Right lung (tissue), 10 donors: ENCODE measurements around the gene NCF2. TPM values are rescaled to one million over a fixed set of nuclear protein-coding genes. Genes with fewer than 3 reads are reported as not detected.
"Not testable (repeated sequence)": the region's sequence is repeated elsewhere in the genome, so short reads cannot be mapped to it uniquely, and the experiment has no call there.

Experiments used
- DNase-seq, 2 donors: peaks; one replicate each; pipeline ENCODE4 v3.0.0-alpha.2; 2013
- long read RNA-seq, 8 donors: transcript quantifications; one replicate each; lab custom pipeline, GENCODE V29; 2026
- polyA plus RNA-seq, 5 donors: library from polyadenylated mRNA; unstranded; fragments of 120-200 nt; gene quantifications; one replicate each; pipeline versions ENCODE4 v1.2.1 to v1.2.3, GENCODE V29; 2013; ENCODE audit warnings: inconsistent platforms in 1 of 5, low replicate concordance in 1 of 5; ENCODE audit not compliant: insufficient read length in 5 of 5, insufficient read depth in 1 of 5

NCF2 gene, protein sequence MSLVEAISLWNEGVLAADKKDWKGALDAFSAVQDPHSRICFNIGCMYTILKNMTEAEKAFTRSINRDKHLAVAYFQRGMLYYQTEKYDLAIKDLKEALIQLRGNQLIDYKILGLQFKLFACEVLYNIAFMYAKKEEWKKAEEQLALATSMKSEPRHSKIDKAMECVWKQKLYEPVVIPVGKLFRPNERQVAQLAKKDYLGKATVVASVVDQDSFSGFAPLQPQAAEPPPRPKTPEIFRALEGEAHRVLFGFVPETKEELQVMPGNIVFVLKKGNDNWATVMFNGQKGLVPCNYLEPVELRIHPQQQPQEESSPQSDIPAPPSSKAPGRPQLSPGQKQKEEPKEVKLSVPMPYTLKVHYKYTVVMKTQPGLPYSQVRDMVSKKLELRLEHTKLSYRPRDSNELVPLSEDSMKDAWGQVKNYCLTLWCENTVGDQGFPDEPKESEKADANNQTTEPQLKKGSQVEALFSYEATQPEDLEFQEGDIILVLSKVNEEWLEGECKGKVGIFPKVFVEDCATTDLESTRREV
- polyA plus RNA-seq: 1 to 10 TPM; 5.4 to 7.1 (median 6.7) TPM
- long read RNA-seq, donor 1, partial matches to known transcripts: 0 of 1 reads
- long read RNA-seq, donor 1, other reads (novel, unspliced or antisense): 0 of 1 reads
- long read RNA-seq, donor 2: 0 reads
- long read RNA-seq, donor 3: 0 reads
- long read RNA-seq, donor 4: 0 reads
- long read RNA-seq, donor 5, partial matches to known transcripts: 0 of 1 reads
- long read RNA-seq, donor 5, other reads (novel, unspliced or antisense): 0 of 1 reads
- long read RNA-seq, donor 6: 0 reads
- long read RNA-seq, donor 7: 0 reads
- long read RNA-seq, donor 8, partial matches to known transcripts: 0 of 2 reads
- long read RNA-seq, donor 8, other reads (novel, unspliced or antisense): 0 of 2 reads

DNA sequence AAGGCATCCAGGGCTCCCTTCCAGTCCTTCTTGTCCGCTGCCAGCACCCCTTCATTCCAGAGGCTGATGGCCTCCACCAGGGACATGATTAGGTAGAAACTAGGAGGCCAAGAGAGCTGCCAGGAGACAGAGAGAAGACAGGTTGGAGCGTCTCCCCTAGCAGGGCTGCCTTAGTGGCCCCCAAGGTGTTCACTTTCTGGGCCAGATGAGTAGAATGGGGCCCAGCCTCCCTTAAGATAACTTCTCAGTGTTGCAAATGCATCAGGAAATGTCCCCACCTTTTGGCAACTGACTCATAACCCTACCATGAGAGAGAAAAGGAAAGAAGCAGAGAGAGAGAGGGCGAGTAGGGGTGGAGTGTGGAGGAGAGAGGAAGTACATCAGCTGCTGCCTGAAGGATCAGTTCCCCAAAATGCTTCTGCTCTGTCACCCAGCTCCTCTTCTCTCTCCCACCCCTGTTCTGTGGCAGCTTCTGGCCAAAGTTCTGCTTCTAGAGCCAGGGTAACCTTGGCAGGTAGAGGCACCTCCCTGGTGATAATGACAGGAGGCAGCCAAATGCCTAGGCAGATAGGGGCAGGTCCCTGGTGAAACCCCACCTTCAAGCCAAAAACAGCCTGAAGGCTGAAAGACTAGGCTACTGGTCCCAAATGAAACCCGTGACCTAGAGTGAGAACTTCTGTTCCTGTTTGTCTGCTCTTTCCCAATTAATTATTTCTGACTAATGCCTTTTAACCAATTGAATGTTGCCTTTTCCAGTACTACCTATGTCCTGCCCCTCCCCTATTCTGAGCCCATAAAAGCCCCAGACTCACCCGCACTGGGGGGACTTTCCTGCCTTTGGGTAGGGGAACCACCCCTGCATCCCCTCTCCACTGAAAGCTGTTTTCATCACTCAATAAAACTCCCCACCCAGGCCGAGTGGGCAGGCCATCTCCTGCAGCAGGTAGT, at the start of gene NCF2:
TSS of gene NCF2 (minus strand) at position 216 of the 948 bp plus-strand sequence. CDS start at position 86, 130 bp downstream.
- DNase-seq: no peak

DNA sequence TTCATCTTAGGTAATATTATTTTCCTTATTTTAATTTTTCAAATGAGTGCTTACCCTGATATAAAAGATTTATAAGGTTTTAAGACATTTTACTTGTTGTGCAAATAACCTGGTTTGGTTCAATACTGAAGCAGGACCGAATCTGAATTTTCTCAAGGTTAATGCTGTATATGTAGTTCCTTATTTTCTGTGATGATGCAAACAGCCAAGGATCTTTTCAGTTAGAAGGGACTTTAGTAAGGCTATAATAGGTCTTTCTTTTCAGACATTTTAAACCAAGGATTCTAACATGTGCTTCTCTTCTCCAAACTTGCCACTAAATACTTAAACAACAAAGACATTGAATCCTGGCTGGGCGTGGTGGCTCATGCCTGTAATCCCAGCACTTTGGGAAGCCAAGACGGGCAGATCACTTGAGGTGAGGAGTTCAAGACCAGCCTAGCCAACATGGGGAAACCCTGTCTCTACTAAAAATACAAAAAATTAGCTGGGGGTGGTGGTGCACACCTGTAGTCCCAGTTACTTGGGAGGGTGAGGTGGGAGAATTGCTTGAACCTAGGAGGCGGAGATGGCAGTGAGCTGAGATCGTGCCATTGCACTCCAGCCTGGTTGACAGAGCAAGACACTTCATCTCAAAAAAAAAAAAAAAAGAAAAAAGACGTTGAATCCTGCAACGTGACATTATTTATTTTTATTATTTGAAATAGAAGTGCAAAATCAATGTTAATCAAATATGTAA, 48.6 kb upstream of the NCF2 start:
- no peak for DNase-seq

DNA sequence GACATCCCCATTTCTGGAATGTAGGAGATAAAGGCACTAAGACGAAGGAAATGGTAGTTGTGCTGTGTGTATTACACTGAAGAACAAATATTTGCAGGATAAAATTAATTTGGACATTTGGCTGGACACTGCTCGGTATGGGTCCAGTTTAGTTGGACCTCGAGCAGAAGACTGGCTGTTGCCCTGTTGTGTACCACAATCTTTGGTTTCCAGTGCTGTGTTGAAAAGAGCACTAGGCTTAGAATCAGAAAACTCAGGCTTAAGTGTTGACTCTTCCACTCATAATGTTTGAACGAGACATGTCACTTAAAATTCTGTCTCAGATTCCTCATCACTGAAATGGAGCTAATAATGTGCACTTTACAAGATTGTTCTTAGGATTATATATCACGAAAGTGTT, 46.5 kb upstream of the NCF2 start:
- DNase-seq: no peak

DNA sequence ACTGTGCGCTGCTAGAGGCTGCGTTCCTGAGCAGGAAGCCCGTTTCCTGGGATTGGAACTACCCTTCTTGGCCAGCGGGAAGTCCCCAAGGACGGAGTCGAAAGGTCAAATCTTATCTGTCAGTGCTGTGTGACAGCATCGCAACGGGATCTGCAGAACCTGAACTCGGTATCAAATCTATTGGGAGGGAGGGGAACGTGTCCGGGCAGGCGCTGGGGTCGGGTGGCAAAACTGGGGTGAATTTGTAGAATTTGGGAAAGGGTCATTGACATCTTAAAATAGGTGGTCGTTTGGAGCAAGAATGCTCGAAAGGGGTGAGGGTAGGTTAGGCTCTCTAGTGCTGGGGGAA, 46.0 kb upstream of the NCF2 start:
- DNase-seq: no peak

DNA sequence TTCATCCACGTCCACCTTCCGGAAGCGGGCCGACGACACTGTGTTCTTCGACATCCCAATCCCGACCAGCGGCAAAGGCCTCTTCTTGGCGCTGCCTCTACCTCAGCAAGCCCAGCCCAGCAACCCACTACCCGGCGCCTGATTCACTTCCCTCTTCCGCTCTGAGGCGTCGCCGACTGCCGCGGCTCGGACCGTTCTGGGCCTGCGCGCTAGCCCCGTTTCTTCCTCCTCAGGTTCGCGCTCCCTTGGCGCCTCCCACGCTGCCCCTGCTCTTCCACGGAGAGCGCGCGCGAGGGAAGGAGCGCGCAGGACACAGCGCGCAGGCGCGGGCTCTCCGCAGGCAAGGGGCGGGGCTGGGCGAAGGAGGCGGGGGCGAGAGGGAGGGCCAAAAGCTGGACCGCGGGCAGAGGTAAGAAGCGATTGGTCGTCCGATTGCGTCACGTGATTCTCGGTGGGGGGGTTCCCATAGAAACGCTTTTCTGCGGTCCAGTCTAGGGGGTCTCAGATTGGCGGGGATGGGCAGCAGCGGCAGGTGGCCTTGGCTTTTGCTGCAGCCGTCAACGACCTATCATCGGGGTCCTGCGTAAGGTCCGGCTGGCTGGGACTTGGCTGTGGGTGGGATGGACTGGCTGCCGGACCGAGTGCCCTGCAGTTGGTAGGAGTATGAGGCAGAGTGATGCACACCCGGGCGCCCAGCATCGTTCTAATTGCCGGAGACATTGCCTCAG, 45.5 kb upstream of the NCF2 start, which contains the start of gene ARPC5:
TSS of gene ARPC5 (minus strand) at position 178 of the 728 bp plus-strand sequence. CDS start at position 54, 124 bp downstream.
- peak; percentile 97 to 98 for DNase-seq

DNA sequence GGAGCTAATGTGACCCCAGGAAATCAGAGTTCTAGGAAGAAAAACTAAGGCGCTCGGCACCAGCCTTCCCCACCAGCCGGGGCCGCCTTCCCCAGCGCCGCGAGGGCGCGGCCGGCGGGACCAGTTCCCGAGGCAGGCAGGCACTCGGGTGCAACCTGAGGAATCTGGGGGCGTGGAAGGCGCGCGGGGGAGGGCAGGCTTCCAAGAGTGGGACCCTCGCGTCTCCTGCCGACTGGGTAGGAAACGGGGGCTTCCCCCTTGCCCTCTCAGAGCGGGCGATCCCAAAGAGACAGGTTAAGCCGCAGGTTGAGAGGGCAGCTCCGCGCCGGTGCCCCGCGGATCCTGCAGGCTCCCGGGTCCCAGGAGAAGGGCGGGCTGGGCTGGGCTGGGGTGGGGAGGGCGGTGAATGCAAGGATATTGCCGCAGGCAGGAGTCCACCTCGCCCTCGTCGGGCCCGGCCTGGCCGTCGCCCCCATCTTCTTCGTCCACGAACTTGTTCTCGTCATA, 44.9 kb upstream of the NCF2 start:
- no peak for DNase-seq

DNA sequence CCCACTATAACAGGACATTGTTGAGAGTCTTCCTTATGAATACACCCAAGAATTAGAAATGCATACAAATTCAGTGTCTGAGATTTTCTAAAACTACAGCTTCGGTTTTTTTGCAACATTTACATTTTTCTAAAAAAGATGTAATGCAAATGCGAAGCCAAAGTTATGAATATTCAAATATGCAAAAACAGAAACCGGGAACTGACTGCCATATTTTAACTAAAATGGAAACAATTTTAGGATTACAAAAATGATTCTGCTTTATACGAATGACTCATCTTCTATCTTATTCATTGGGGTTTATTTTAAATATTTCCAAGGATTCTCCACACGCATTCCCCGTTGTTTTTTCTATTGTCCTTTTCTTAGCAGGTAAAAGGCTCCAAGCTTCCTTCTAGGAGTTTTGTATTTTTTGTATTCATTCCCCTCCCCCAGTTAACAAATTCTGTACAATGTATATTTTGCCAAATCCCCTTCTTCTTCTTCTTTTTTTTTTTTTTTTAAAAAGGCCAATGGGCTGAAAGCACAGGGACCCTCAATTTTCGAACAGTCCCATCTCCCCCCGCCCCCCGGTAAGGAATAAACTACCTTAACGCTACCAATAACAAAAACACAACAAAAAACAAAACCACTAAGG, 44.3 kb upstream of the NCF2 start:
- DNase-seq: no peak

DNA sequence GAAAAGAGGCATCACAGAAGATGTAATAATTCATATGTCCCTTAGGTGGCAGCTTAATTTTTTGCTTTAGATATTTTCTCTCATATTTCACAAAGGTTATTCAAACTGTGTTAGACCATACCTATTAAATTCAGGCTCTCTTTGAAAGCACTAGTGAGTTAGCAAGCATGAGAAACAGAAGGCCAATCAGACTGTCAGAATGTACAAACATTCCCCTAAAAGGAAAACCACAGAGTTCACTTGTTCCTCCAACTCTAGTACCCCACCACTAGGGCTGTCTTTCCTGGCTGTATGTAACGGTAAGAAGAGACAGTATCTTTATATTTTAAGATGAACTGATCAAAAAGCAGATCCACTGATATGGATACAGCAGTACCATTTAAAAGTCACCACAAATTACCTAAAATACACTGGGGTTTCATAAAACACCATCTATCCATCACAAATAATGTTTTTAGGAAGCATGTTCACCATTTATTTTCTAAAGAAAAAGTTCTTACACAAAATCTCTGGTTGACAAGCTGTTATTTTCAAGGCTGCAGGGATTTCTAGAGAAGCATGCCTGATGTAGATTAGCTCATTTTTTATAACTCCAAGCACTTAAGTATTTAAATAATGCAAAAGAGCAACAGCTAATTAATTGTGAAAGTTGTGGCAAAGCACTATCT, 43.6 kb upstream of the NCF2 start:
- no peak for DNase-seq

DNA sequence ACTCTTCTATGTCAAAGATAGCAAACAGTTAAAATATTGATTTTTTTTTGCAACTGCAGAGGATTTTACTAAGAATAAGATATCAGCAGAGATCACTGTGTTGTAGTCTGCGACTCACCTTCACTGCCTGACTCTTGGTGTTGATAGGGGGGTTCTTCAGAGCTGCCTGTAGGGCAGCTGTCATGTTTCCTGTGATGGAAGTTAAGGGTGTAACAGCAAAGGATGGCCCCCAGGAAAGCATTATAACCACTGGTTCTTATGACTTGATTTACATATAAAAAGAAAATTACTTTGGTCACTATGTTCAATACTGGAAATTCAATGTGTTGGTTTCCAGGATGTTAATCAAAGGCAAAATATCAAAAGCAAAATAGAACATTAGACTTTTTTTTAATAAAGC, 42.7 kb upstream of the NCF2 start:
- no peak for DNase-seq

DNA sequence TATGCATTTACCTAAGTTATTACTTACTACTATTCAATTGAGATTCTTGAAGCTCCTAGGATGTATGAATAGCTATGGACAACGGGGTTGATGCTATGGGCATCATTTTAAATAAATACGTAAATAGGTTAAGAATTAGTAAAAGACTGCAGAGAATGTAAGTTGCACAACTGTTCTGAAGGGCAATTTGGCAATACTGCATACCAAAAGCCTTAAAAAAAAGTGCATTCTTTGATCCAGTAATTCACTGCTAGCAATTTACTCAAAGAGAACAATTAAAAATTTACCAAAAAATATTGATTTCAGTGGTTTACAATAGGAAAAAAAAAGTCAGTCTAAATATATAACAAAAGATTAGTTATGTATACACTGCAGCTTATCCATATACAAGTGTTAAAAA, 41.9 kb upstream of the NCF2 start:
- DNase-seq: no peak

DNA sequence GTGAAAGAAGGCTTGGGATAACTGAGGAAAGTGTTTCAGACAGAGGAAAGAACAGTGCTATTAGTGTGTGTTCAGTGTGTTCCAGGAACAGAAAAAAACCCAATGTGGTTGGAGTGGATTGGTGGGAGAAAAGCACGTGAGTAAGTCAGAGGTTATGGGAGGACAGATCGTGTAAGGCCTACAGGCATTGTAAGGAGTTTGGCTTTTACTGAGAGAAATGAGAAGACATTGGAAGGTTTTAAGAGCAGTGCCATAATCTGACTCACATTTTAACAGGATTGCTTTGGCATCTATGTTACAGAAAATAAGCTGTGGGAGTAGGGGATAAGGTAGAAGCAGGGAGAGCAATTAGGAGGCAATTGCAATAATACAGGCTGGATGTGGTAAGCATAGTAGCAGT, 40.5 kb upstream of the NCF2 start:
- DNase-seq: no peak

DNA sequence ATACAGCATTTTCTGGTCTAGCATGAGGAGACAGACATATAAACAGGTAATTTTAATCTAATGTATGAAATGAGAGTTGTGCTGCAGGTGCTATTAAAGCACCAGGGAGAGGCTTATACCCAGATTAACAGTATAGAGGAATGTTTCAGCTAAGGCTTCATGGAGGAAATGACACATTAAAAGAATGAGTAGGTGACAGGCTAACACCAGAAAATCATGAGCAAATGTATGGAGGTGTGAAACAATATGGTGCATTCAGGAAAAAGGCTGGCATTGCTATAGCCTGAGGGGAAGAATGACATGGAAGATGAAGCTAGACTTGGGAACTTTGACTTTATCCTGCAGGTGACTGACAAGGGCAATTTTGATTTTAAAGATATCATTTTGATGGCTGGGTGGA, 38.3 kb upstream of the NCF2 start:
- no peak for DNase-seq

DNA sequence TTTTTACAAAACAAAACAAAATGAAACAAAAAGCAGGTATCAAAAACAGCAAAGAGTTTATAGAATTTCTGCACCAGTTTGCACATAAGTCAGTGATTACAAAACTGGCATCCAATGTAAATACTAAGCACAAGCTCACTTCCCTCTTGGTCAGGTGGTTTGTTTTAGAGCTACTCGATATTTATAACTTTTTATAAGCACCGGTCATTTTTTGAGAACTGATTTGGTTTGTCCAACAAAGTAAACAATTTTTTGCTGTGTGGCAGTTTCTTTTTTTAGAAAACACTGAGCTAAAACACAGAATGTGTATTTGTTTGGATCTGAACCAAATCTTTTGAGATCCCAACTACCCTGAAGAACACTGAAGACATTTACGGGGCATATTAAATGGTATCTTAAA, 36.0 kb upstream of the NCF2 start:
- DNase-seq: not testable (repeated sequence)

DNA sequence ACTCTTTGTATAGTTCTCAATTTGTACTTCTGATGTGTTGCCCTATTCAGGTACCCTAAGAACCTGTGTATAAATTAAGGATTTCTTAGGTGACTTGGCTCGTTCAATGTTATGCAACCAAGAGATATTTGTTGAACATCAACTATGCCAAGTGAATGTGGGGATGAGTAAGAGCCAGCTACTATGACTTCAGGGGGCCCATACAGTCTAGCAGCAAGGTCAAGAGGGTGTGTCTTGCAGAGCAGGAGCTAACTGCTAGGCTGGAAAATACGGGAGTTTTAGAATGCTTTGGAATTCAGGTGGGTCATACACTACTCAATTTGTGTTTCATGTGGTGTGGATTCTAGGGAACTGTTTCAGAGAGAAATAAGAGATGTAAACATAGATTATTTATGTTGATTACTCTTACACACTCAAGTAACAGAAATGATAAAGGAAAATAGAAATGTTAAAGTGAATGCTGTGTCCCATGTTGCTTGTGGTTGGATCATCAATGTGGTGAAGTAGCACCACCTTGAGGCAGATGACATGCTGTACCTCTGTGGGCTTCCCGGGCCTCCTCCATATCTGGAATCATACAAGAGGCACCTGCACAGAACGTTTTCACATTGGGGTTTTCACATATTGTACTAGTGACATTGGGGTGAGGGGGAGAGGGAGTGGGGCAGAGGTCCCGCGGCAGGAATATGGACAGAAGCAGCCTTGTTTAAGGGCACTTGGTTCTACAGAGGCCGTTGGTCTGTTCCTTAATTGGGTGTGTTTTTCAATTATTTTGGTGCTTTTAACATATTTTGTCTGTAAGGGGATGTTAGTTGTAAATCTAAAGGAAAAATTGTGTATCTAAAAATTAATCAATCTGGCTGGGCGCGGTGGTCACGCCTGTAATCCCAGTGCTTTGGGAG, 32.9 kb upstream of the NCF2 start:
- DNase-seq: no peak

DNA sequence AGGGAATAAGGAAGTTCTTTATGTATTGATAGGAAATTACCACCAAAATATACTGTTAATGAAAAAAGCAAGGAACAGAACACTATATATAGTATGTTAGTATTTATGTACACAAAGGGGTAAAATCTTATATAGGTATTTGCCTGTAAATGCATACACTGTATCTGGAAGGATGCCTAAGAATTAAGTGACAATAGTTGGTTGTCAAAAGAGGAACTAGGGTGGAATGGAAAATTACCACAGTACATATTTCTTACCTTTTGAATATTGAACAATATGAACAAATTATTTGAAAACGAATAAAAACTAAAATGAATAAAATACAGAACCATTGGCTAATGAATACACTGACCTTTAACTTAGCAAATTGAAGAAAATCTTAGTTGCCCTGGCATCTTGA, 31.8 kb upstream of the NCF2 start:
- DNase-seq: no peak

DNA sequence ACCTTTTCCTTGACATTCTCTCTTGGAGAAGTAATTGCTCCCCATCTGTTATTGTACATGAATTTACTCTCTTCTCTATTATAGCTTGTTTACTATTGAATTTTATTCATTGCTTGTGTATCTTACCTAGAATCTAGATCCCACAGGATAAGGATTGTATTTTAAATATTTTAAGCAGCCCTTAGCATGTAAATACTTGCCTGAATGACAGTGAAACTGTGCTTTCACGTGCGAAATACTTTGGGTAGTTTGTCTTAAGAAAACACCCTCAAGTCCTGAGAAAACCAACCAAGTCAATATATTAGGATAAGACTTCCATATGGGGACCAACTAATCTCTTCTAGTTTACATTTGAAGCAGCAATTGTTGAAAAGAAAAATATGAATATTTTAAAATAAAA, 30.1 kb upstream of the NCF2 start:
- DNase-seq: no peak

DNA sequence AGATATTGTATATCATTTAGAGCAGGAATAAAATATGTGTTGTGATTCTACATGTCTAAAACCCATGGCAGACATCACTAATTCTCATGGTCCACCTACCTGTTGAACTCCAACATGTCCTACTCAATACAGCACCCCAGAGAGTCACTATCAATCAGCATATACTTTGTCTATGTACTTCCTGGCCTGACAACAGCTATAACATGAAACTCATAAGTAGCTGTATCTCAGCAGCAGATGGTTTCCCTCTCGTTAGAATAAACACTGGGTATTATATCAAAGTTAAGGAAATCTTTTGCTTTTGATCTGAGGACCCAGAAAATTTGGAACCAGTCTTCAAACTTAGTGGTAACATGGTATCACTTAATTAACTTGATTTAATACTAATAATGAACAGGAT, 29.5 kb upstream of the NCF2 start:
- no peak for DNase-seq

DNA sequence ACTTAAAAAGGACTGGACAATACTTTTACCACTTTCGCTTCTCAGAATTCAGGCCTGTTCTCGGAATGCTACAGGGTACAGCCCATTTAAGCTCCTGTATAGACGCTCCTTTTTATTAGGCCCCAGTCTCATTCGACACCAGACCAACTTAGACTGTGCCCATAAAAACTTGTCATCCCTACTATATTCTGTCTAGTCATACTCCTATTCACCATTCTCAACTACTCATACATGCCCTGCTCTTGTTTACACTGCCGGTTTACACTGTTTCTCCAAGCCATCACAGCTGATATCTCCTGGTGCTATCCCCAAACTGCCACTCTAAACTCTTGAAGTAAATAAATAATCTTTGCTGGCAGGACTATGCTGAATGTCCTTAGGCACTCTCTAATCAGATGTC, 27.9 kb upstream of the NCF2 start:
- not testable (repeated sequence) for DNase-seq
